Activated CD4-positive, CD25-positive, alpha-beta regulatory T cell treated with anti-CD3 and anti-CD28 coated beads, Interleukin-2, amount 50 U/mL, for 72 hours (primary cell): ENCODE measurements around the gene RFXAP.
"Not testable (repeated sequence)": the region's sequence is repeated elsewhere in the genome, so short reads cannot be mapped to it uniquely, and the experiment has no call there.

Source experiments
- DNase-seq: peaks from one replicate; pipeline ENCODE4 v3.0.0; 2021

Gene RFXAP

DNA sequence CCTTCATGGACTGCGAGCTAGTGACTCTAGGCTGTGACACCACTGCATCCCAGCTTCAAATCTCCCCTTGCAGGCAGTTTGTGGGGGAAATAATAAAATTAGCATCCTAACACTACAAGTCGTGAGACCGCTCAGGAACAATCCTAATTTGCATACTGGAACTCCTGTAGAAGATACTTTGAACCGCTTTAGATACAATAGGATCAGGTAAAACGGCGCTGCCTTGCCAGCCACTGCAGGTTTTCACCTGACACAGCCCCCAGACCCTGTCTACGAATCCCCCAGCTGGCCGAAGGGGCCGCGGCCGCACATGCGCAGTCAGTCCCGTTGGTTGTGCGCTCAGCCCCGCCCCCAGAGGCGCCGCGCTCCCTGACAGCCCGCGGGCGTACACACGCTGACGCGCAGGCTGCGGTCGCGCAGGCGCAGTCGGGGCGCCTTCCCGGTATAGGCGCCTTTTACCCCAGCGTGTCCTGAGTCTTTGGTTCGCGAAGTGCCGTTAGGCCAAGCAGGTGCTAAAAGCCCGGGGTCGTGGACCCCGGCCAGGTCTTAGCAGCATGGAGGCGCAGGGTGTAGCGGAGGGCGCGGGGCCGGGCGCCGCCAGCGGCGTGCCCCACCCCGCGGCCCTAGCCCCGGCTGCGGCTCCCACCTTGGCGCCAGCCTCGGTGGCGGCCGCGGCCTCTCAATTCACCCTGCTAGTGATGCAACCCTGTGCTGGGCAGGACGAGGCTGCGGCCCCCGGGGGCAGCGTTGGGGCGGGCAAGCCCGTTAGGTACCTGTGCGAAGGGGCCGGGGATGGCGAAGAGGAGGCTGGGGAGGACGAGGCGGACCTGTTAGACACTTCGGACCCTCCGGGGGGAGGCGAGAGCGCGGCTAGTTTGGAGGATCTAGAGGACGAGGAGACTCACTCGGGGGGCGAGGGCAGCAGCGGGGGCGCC, at the start of gene RFXAP:
Gene RFXAP, plus strand, starts transcription at position 419 of the 935 bp plus-strand sequence. Its CDS starts 136 bp downstream, at position 555.
- peak; percentile 92 for DNase-seq

GRCh38 chr13:36769545-36769944, 49.5 kb upstream of the RFXAP start:
- no peak for DNase-seq

- no peak for DNase-seq
These were observed 48.3 kb upstream of the RFXAP start for GRCh38 chr13:36770741-36771140.

GRCh38 chr13:36772853-36773252, 46.2 kb upstream of the RFXAP start:
- DNase-seq: no peak

DNA sequence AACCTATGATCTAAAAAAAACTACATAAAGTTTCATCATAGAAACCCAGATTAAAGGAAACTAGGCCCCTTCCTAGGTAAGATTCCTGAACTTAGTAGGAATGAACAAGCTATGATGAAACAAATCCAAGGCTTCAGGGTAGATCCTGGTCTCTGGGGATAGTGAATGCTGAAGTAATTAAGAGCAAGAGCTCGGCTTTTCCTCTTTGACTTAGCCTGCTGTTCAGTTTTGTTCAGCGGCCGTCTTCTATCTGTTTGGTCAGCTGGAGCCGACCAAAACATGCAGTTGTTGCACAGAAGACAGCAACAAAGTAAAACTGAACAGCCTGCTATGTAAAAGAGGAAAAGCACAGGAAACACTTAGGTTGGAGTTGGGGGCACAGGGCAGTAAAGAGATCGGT, 44.1 kb upstream of the RFXAP start:
- DNase-seq: no peak

- no peak for DNase-seq
These were observed 42.8 kb upstream of the RFXAP start for GRCh38 chr13:36776175-36776574.

DNA sequence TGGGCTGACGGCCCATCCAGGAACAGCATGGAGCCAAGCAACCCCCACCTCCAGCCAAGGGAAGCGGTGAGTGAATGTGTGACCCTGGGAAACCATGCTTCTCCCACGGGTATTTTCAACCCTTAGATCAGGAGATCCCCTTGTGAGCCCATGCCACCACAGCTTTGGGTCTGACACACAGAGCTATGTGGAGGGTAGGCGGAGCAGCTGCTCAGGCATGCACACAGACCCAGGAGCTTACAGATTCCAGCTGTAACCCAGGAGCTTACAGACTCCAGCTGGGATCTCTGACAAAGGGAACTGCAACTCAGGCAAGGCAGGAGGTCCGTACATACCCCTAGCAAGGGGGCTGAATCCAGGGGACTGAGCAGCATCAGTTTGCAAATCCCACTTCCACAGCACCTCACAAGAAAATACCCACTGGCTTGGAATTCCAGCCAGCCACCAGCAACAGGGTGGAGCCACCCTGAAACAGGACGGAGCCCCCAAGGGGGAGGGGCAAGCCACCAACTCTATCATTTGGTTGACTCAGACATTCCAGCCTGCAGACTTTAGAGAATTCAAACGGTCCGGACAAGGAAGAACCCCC, 40.8 kb upstream of the RFXAP start:
- no peak for DNase-seq

DNA sequence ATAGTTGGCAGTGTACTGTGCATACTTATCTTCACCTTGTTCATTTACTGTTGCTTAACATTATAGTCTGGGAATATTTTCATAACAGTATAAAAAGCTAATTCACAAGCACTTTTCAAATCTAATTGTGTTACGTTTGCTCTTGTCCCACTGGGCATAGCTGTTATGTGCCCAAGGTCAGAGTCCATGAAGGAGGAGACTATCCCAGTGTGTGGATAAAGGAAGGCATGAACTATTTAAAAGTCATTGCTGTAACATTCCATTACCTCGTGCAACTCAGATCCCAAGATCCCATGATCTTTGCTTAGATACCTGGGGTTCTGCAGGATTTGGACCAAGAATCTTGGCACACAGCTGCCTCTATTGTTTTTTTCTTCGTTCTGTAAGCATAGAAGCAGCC, 35.1 kb upstream of the RFXAP start:
- no peak for DNase-seq

GRCh38 chr13:36786175-36786574, 32.8 kb upstream of the RFXAP start:
- not testable (repeated sequence) for DNase-seq

DNA sequence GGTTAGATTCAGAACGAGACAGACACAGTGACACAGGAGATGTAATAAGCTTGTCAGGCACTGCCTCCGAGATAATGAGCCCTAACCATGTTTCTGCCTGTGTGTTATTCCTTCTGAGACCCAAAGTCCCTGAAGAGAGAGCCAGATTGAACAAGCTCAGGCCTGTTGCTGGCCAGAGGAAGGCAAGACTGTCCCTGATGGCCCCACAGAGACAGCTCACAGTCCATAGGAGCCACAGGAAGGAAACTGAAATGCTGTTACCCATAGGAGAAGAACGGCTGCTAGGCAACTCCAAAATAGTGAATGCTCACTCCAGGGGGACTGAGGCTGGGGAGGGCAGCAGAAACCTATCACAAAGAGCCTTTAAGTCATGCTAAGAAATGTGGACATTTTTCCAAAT, 31.8 kb upstream of the RFXAP start:
- DNase-seq: no peak

DNA sequence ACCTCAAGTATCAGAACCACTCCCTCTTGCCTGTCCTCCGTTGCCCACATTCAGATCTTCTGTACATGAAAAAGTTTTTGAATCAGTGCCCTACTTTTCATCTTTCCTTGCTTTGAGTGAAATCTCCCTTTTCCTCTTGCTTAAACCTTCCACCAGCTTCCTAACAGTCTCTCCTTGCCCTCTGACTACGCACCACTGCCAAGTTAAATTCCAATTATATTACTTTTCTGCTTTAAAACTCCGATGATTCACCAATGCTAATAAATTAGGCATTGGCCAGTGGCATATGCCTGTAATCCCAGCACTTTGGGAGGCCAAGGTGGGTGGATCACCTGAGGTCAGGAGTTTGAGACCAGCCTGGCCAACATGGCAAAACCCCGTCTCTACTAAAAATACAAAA, 30.7 kb upstream of the RFXAP start:
- no peak for DNase-seq

DNA sequence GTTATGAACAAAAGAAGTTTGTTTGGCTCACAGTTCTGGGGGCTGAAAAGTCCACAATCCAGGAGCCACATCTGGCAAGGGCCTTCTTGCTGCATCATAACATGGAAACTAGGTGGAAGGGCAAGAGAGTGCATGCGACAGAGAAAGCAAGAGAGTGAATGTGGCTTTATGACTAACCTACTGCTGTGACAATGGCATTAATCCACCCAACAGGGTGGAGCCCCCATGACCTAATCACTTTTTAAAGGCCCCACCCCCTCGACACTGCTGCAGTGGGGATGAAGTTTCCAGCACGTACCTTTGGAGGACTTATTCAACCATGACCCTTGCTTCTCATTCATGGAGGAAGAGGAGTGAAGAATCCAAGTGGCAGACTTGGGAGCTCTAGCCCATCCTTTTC, 30.0 kb upstream of the RFXAP start:
- no peak for DNase-seq

DNA sequence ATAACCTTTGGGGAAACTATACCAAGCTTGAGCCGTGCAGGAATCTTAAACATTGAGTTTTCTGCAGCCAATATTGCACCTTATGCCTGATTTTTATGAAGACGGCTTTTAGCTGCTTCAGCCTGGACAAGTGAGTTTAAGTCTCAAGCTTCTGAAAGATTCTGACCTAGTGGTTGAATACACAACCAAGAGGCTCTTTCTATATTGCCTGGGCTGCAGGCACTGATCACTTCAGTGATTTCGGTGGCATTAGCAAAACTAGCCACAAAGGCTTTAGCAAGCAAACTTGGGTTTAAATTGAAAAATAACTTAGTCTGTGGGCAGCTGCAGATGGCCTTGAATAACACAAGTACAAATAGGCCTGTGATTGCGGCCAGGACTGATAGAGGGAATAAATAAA, 29.3 kb upstream of the RFXAP start:
- no peak for DNase-seq

DNA sequence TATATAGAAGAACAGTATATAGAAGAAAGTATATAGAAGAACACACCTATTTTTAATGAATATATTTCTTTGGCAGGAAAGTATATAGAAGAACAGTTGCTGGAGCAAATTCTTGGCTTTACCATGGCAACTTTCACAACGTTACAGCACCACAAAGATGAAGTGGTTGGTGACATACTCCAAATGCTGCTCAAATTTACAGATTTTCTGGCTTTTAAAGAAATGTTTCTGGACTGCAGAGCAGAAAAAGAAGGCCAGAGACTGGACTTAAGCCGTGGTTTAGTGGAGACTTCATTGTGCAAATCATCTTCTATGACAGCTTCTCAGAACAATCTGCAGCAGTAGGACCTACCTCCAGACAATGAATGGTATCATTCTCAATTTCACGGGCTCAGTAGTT, 24.3 kb upstream of the RFXAP start:
- DNase-seq: no peak

GRCh38 chr13:36795463-36795862, 23.6 kb upstream of the RFXAP start:
- no peak for DNase-seq

DNA sequence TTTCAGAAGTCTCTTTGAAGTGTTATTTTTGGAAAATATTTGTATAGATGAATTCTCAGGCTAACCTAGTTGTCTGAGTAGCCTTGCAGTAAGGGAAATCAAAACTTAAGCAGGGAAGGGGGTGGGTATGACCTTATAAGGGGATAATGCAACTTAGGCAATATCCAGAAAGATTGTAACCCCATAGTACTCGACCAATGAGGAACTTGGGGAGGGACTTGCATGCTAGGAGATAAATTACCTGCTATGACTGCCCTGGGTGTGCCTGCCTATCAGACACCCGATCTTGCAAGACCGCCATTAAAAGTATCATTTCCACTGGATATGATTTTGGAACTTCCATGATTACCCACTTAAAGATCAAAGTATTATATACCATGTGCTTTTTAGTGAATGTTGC, 23.0 kb upstream of the RFXAP start:
- no peak for DNase-seq

- DNase-seq: no peak
These were observed 18.0 kb upstream of the RFXAP start for GRCh38 chr13:36801035-36801434.

GRCh38 chr13:36804588-36804987, 14.4 kb upstream of the RFXAP start:
- no peak for DNase-seq

- DNase-seq: no peak
These were observed 12.9 kb upstream of the RFXAP start for GRCh38 chr13:36806102-36806501.

DNA sequence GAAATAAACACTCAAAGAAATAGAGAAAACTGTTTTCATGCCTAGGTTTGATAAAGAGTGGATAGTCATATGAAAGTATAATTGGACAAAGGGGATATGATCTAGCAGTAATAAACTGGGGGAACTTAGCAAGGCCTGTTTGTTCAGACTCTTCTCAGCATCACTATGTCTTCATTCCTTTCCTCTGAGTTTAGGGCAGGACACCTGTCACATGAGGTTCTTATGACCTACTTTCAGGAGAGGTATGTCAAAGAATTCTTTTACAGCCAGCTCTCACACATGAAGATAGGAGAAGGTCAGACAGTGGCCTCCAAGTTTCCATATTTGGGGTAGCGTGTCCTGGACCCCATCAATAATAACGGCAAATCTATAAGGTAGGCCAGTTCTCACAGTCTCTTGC, 11.4 kb upstream of the RFXAP start:
- DNase-seq: no peak

DNA sequence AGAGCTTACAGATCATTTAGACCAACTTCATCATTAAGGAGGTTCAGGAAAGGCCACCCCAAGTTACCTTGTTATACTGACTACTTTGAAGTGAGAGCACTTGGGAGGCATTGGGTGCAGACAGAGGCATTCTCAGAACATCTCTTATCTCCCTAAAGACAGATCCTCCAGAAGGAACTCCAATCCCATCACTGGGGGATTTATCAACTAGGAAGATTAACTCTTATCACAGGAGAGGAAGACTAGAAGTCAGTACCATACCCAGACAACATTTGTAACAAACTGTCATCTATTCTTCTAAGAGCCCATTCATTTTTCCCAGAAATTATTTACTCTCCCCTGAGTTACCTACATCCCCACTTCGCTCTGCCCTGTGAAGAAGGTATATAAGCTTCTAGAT, 5.8 kb upstream of the RFXAP start:
- DNase-seq: no peak

GRCh38 chr13:36814465-36814864, 4.6 kb upstream of the RFXAP start:
- DNase-seq: no peak

DNA sequence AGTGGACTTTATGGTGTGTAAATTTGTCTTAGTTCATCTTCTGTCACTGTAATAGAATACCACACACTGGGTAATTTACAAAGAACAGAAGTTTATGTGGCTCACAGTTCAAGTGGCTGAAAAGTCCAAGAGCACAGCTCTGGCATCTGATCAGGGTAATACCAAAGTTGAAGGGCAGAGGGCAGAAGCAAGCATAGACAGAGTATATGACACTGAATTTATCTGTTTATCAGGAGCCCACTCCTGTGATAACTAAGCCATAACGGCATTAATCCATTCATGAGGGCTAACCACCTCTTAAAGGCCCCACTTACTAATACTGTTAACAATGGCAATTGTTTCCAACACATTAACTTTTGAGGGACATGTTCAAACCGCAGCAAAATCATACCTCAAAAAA, 4.0 kb upstream of the RFXAP start:
- DNase-seq: no peak

GRCh38 chr13:36817996-36818803, 822 bp upstream of the RFXAP start:
- no peak for DNase-seq
